HG03571 (cell line): ENCODE measurements around the gene TMED7.
A peak's percentile ranks its signal among the peaks of the same experiment; 100 is the strongest.

ENCODE experiments used
- ATAC-seq: cut with Tn5 transposase; IDR thresholded peaks from one replicate; pipeline ENCODE4 v1.9.1; 2021; ENCODE audit not compliant: unreplicated experiment

The TMED7 gene

DNA sequence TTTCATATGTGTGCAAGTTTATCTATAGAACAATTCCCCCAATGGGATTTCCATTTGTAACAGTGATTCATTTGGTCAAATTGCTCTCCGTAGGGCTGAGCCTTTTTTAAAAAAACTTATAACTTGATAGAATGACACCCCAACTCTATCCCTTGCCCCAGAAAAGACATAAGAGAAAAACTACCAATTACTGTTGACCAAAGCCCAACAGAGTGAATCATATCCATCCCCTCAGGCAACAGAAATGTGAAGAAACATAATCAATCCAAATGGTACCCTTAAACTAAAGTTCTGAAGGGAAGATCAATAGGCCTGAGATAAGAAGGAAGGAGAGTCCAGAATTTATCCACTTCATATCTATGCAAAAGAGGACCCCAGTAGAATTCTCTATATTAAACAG is 41.3 kb downstream of the TMED7 start:
- ATAC-seq, result no peak

DNA sequence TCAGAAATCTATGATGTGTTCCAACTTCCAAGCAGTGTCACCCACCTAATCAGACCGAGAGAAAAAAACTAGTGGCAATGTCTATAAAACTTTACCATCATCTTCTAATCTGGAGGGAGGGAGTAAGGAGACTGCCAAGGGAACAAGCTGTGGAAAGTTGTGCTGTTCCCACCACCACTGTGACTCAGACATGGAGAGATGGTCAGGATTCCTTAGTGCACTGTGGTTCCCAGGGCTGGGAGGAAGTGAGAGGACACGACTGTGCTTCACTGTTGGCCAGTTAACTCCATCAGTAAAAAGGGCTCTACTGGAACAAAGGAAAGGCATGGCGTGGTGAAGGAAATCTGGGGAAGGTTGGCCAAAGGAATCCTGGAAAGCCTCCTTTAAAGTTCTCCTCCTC is 42.4 kb downstream of the TMED7 start:
- ATAC-seq, result no peak

GRCh38 chr5:115580941-115581340 is 44.9 kb downstream of the TMED7 start:
- no peak for ATAC-seq

DNA sequence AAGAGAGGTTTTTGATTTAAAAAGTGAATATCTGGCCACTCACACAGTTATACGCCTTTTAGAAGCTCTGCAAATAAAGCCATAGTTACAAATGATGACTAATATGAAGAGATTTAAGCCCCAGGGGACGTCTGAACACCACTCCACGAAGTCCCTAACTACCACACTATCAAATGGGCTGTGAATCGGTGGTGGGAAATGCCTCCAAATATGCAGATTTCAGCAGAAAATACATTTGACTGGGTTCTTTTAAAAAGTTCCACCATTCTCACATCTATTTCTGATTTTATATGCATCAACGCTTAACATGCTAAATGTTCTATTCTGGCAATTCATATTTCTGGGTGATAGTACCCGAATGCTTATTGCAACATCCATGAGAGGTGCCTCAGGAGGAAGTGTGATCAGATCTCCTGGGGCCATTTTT is 46.1 kb downstream of the TMED7 start:
- peak; percentile 71 for ATAC-seq

DNA sequence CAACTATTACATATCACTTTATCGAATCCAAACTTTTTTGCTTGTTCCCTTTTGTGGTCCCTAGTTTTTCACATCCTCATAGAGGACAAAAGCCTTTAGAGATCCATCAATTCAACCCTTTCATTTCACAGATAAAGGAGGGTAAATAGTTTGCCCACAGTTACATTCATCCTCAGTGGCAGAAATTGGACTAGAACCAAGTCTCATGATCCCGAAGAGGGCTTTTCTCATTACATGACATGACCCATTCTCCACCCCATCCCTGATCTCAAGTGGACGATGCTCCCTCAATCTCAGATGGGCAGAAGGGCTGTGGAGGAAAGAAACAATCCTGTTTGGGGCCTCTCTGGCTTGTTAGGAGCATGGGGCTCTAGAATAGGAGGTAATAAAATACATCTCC is 46.6 kb downstream of the TMED7 start:
- no peak for ATAC-seq

DNA sequence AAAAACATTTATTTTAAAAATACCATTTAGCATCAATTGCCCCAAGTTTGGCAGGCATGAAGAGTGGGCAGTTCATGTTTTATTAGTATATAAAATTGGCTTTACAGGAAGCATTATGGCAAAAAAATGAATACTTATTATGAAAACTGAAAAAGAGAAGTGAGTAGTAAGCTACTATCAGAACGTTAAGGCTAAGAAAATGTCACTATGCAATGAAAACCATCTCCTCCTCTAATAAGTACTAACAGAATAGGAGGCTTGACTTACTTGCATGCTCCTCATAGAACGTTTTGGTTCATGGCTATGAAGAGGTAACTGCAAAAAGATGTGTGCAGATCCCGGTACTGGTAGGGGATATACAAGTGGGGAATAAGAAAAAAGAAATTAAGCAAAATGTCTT is 47.2 kb downstream of the TMED7 start:
- peak; percentile 59 for ATAC-seq

GRCh38 chr5:115577741-115578140 is 48.1 kb downstream of the TMED7 start:
- ATAC-seq, result no peak

GRCh38 chr5:115577329-115577728 is 48.5 kb downstream of the TMED7 start:
- ATAC-seq, result no peak

DNA sequence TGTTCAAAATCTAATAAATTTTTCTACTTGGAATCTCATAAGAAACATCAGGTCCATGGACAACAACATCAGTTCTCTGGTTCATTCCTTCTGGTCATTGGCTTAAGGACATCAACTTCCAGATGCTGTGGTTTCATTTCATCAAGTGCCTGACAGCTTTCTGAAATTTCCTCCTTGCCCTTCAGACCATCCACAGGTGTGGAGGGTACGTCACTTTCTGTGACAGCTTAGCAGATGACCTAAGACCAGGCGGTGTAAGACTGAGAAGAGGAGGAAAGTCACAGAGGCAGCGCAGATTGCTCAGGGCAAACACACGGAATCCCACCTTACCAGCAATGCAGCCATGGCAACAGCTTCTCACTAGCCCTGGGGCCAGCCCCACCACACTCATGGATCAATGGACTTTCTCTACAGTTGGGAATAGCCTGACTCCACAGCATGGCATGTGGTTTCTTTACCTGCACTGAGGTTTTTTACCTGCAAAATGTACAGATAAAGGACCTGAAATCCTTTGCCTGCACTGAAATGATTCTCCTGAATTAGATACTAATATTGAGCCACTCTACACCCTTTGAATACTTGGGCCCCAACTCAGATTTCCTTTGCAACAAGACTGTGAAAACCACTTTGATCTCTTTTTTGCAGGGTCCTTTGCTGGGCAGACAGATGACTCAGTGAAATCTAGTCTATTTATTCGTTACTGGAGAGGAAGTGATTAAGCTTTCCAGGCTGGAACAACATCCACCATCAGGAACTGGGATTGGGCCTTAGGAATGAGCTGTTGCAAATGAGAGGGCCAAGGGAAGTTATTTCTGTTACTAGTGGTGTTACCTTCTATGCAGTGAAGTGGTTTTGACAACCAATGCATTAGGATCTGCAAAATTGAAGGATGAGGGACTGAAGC is 50.4 kb downstream of the TMED7 start:
- no peak for ATAC-seq

- no peak for ATAC-seq
These were observed 52.7 kb downstream of the TMED7 start for GRCh38 chr5:115573133-115573532.

- no peak for ATAC-seq
These were observed 54.4 kb downstream of the TMED7 start for GRCh38 chr5:115571441-115571878.

- ATAC-seq, result no peak
These were observed 57.2 kb downstream of the TMED7 start for GRCh38 chr5:115568668-115569067.

GRCh38 chr5:115565233-115565632 is 60.6 kb downstream of the TMED7 start:
- ATAC-seq, result no peak
